Esophagus squamous epithelium (tissue), 5 donors: Measurements from ENCODE around the gene ARHGEF3. TPM values are rescaled to one million over a fixed set of nuclear protein-coding genes. Genes with fewer than 3 reads are reported as not detected.

Experiments used
- DNase-seq: peaks from one replicate; lab custom pipeline; 2025; lab: John Stamatoyannopoulos, UW
- H3K27ac ChIP-seq, 4 donors: fragments of 200-600 bp; sonication (generic); one replicate each; pipeline ENCODE4 v1.5.1; 2016 to 2019; ENCODE audit warnings: mild to moderate bottlenecking in 1 of 4
- H3K27me3 ChIP-seq, 4 donors: fragments of 200-600 bp; sonication (generic); 1 replicate in 3 of 4; 2 replicates in 1 of 4; pipeline versions ENCODE4 v1.5.1 to v1.6.0; 2017 to 2021; ENCODE audit warnings: antibody characterized with exemption in 1 of 4
- H3K36me3 ChIP-seq, 3 donors: fragments of 200-600 bp; sonication (generic); one replicate each; pipeline ENCODE4 v1.5.1; 2016 to 2019
- H3K4me1 ChIP-seq, 3 donors: fragments of 200-600 bp; sonication (generic); one replicate each; pipeline ENCODE4 v1.5.1; 2017 to 2019
- H3K4me3 ChIP-seq, 4 donors: fragments of 200-600 bp; sonication (generic); 1 replicate in 3 of 4; 2 replicates in 1 of 4; pipeline ENCODE4 v1.5.1; 2016 to 2019; ENCODE audit warnings: mild to moderate bottlenecking in 2 of 4, moderate library complexity in 1 of 4
- H3K9me3 ChIP-seq, 3 donors: fragments of 200-600 bp; sonication (generic); one replicate each; pipeline ENCODE4 v1.5.1; 2016 to 2019
- CTCF ChIP-seq, 6 experiments: fragments of 450-650 bp in 4 of 6; fragments of 200-600 bp in 2 of 6; sonication (generic) in 2 of 6; IDR thresholded peaks; one replicate each; pipeline ENCODE4 v1.5.1; 2016 to 2019; ENCODE audit warnings: antibody characterized with exemption in 6 of 6, mild to moderate bottlenecking in 4 of 6, moderate library complexity in 4 of 6
- POLR2A ChIP-seq, 4 donors: fragments of 450-650 bp; IDR thresholded peaks; one replicate each; pipeline ENCODE4 v1.6.1; 2017; ENCODE audit warnings: antibody characterized with exemption in 4 of 4, mild to moderate bottlenecking in 4 of 4, moderate library complexity in 3 of 4
- WGBS, 2 donors: methylation state at CpG; one replicate each; pipeline ENCODE4 v1.1.5; 2018; 5-methylcytosine and 5-hydroxymethylcytosine counted together
- intact Hi-C: fragments of 100-400 bp; cut with DNase I; formaldehyde crosslinking; loops from one replicate; pipeline ENCODE4 v1.15.0; 2022
- total RNA-seq, 4 donors: library from RNA; depleted of rRNA; stranded (reverse); fragments of >200 nt; gene quantifications; one replicate each; pipeline ENCODE4 v1.1.0, GENCODE V29; 2016
- donor health status: DM: yes; HTN: yes; CAD: no.

Gene ARHGEF3
- total RNA-seq, 4 donors from 2014 or later = 20.6 to 26.3 (median 24.7) TPM

DNA sequence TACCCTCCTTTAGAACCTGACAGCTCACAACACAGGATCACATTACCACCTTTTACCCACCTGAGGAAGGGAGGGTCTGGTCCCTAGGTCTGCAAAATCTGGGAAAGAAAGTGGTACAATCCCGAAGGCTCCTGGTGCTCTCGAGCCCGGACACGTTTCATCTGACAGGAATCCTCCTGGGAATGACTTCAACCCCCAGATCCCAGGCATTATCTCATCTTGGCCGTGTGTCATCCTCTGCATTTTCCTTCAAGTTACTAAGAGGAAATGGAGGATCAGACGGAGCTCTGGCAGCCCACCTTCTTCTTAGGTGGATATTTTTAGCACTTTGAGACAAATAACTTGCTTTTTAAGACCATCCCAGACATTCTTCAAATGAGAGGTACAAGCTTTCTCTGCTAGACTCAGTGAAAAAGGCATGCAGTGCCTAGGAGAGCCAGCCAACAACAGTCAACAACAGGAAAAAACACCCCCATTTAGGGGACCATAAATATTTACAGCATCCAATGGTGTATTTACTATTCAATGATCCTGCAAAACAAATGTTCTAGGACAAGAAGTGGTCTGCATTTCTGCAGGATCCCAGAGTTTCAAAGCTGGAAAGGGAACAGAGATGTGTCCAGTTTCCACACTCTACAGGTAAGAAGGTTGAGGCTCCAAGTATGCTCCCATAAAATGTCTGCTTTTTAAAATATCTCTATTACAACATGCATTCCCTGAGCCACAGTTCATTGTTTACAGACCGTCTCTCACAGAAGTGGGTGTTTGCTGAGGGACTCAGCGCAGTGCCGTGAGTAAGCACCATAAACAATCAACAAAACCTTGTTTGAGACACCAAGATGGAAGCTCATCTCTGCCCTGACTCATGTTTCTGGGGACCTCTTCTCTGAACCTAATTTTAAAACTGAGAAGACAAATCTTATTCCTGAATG is 38.3 kb upstream of the ARHGEF3 start:
- peaks cover 15 to 63% (median 16%) of the 10 kb centered on the region in 3 donors for H3K4me1 ChIP-seq
- H3K36me3 ChIP-seq = no peaks in the 10 kb centered on the region
- no peak overlapping the region for H3K27ac ChIP-seq
- no peak overlapping the region for H3K4me3 ChIP-seq
- intact Hi-C loops = no loop called here
- TF ChIP-seq POLR2A (IDR thresholded peaks at IDR 0.05) = no peak
- no peak for TF ChIP-seq CTCF (IDR thresholded peaks at IDR 0.05)
- no peaks in the 10 kb centered on the region for H3K9me3 ChIP-seq
- no peak for DNase-seq
- 43 to 55% methylated on average over 9 of the region's 9 CpGs for WGBS, 2 donors
- no peaks in the 10 kb centered on the region for H3K27me3 ChIP-seq

DNA sequence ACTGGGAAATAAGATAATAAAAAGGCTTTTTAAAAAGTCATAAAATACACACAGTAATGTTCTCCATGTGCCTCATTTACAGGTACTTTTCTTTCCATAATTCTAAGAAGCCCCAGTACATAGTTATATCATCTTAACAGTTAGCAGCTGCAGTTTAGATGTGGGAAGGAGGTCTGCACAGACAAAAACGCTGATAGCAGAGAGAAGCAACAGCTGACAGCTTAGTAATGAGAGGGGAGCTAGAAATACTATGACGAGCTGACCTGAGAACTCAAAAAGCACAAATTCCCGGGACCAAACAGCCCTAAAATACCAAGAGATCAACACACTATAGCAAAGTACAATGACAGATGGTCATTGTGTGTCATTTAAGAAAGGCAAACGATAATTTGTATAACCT is 36.7 kb upstream of the ARHGEF3 start:
- DNase-seq = no peak
- Histone ChIP-seq H3K9me3 (no peaks in the 10 kb centered on the region), H3K27me3 (no peaks in the 10 kb centered on the region), H3K4me1 (peaks cover 15 to 47% (median 16%) of the 10 kb centered on the region in 3 donors), H3K36me3 (no peaks in the 10 kb centered on the region), H3K27ac (peak overlapping the region in 2 of 4 donors; percentile 2 to 16), H3K4me3 (no peak overlapping the region)
- 49 to 56% methylated on average over 4 of the region's 4 CpGs for WGBS, 2 donors
- TF ChIP-seq POLR2A (IDR thresholded peaks at IDR 0.05) (no peak), CTCF (IDR thresholded peaks at IDR 0.05) (no peak)
- intact Hi-C loops = no loop called here

GRCh38 chr3:56837196-56837955 is 35.6 kb upstream of the ARHGEF3 start:
- H3K4me1 ChIP-seq = peaks cover 15 to 47% (median 16%) of the 10 kb centered on the region in 3 donors
- no peaks in the 10 kb centered on the region for H3K27me3 ChIP-seq
- WGBS, 2 donors = 20 to 61% methylated on average over 8 to 9 of the region's 9 CpGs
- H3K4me3 ChIP-seq = no peak overlapping the region
- H3K9me3 ChIP-seq = no peaks in the 10 kb centered on the region
- no peaks in the 10 kb centered on the region for H3K36me3 ChIP-seq
- intact Hi-C loops = no loop called here
- H3K27ac ChIP-seq = peak overlapping the region; percentile 25 to 69 (median 48)
- TF ChIP-seq POLR2A (IDR thresholded peaks at IDR 0.05) (no peak), CTCF (IDR thresholded peaks at IDR 0.05) (no peak)
- no peak for DNase-seq

- H3K4me3 ChIP-seq = no peak overlapping the region
- H3K27me3 ChIP-seq = no peaks in the 10 kb centered on the region
- DNase-seq = no peak
- 71 to 74% methylated on average over 9 of the region's 9 CpGs for WGBS, 2 donors
- H3K4me1 ChIP-seq = peaks cover 15 to 47% (median 16%) of the 10 kb centered on the region in 3 donors
- no peaks in the 10 kb centered on the region for H3K9me3 ChIP-seq
- intact Hi-C loops = no loop called here
- peak overlapping the region in 3 of 4 donors; percentile 40 to 69 (median 59) for H3K27ac ChIP-seq
- no peak for TF ChIP-seq POLR2A (IDR thresholded peaks at IDR 0.05)
- TF ChIP-seq CTCF (IDR thresholded peaks at IDR 0.05) = no peak
- no peaks in the 10 kb centered on the region for H3K36me3 ChIP-seq
These were observed 34.8 kb upstream of the ARHGEF3 start for GRCh38 chr3:56836276-56837163.
